Activated T-cell treated with anti-CD3 and anti-CD28 coated beads, Interleukin-2, amount 50 U/mL, for 48 hours (primary cell): ENCODE measurements around the gene CUBN.

ENCODE experiments used
- DNase-seq, 2 experiments: peaks; one replicate each; pipeline ENCODE4 v3.0.0-alpha.2; 2020

Gene CUBN

GRCh38 chr10:16905320-16905719, 224.3 kb downstream of the CUBN start:
- no peak for DNase-seq

- no peak for DNase-seq
Measured at GRCh38 chr10:16904639-16905061, 225.0 kb downstream of the CUBN start.

- DNase-seq, result no peak
Measured at GRCh38 chr10:16904049-16904448, 225.6 kb downstream of the CUBN start.

- DNase-seq, result peak; percentile 29 to 30
Measured at GRCh38 chr10:16902606-16903005, 227.0 kb downstream of the CUBN start.

GRCh38 chr10:16901106-16901505, 228.5 kb downstream of the CUBN start:
- DNase-seq, result no peak

- DNase-seq, result no peak
Measured at GRCh38 chr10:16896993-16897392, 232.6 kb downstream of the CUBN start.

GRCh38 chr10:16894821-16895220, 234.8 kb downstream of the CUBN start:
- DNase-seq, result no peak

- no peak for DNase-seq
Measured at GRCh38 chr10:16893664-16894063, 235.9 kb downstream of the CUBN start.

GRCh38 chr10:16891375-16892313, 238.0 kb downstream of the CUBN start:
- DNase-seq, result peak; percentile 63 to 65

- no peak for DNase-seq
Measured at GRCh38 chr10:16890691-16891090, 238.9 kb downstream of the CUBN start.

GRCh38 chr10:16887565-16887964, 242.0 kb downstream of the CUBN start:
- DNase-seq, result no peak

- DNase-seq, result no peak
Measured at GRCh38 chr10:16886031-16886430, 243.6 kb downstream of the CUBN start.

- no peak for DNase-seq
Measured at GRCh38 chr10:16884497-16884896, 245.1 kb downstream of the CUBN start.

- no peak for DNase-seq
Measured at GRCh38 chr10:16883084-16883483, 246.5 kb downstream of the CUBN start.

GRCh38 chr10:16870331-16870730, 259.3 kb downstream of the CUBN start:
- DNase-seq, result no peak

- DNase-seq, result no peak
Measured at GRCh38 chr10:16867990-16868389, 261.6 kb downstream of the CUBN start.

- no peak for DNase-seq
Measured at GRCh38 chr10:16867556-16867955, 262.1 kb downstream of the CUBN start.

GRCh38 chr10:16866541-16867275, 262.9 kb downstream of the CUBN start:
- no peak for DNase-seq

GRCh38 chr10:16865766-16866165, 263.8 kb downstream of the CUBN start:
- DNase-seq, result no peak

GRCh38 chr10:16863766-16864165, 265.8 kb downstream of the CUBN start:
- no peak for DNase-seq

- DNase-seq, result no peak
Measured at GRCh38 chr10:16857419-16857818, 272.2 kb downstream of the CUBN start.

- DNase-seq, result no peak
Measured at GRCh38 chr10:16856567-16856966, 273.0 kb downstream of the CUBN start.

- no peak for DNase-seq
Measured at GRCh38 chr10:16856092-16856491, 273.5 kb downstream of the CUBN start.

GRCh38 chr10:16854623-16855022, 275.0 kb downstream of the CUBN start:
- DNase-seq, result no peak
